Upper lobe of left lung (tissue), 6 donors: ENCODE data around the gene ARHGEF10L. TPM values are rescaled to one million over a fixed set of nuclear protein-coding genes. Genes with fewer than 3 reads are reported as not detected.

Source experiments
- ATAC-seq, 2 donors: fragments of 200-7000 bp; cut with Tn5 transposase; one replicate each; pipeline ENCODE4 v1.9.1; 2022; ENCODE audit warnings: mild to moderate bottlenecking in 2 of 2, moderate library complexity in 2 of 2; ENCODE audit not compliant: low FRiP score in 2 of 2
- DNase-seq, 2 donors: peaks; one replicate each; pipeline ENCODE4 v3.0.0-alpha.2; 2019 to 2020
- H3K27ac ChIP-seq, 4 donors: fragments of 200-600 bp; sonication (generic); one replicate each; pipeline ENCODE4 v1.5.1; 2016 to 2019
- H3K27me3 ChIP-seq, 4 donors: fragments of 200-600 bp; sonication (generic); one replicate each; pipeline ENCODE4 v1.5.1; 2017 to 2019
- H3K36me3 ChIP-seq, 4 donors: fragments of 200-600 bp; sonication (generic); one replicate each; pipeline ENCODE4 v1.5.1; 2016 to 2019
- H3K4me1 ChIP-seq, 4 donors: fragments of 200-600 bp; sonication (generic); one replicate each; pipeline ENCODE4 v1.5.1; 2018 to 2019
- H3K4me3 ChIP-seq, 4 donors: fragments of 200-600 bp; sonication (generic); one replicate each; pipeline ENCODE4 v1.5.1; 2017 to 2019; ENCODE audit warnings: mild to moderate bottlenecking in 2 of 4, moderate library complexity in 1 of 4
- H3K9me3 ChIP-seq, 4 donors: fragments of 200-600 bp; sonication (generic); one replicate each; pipeline ENCODE4 v1.5.1; 2018 to 2019
- EP300 ChIP-seq, 4 donors: sonication (generic); formaldehyde crosslinking; IDR thresholded peaks; one replicate each; pipeline ENCODE4 v1.5.1; 2017; ENCODE audit warnings: antibody characterized with exemption in 4 of 4, control low read depth in 2 of 4
- POLR2A ChIP-seq, 4 donors: fragments of 450-650 bp; IDR thresholded peaks; one replicate each; pipeline ENCODE4 v1.5.1; 2016 to 2017; ENCODE audit warnings: antibody characterized with exemption in 4 of 4, mild to moderate bottlenecking in 2 of 4
- POLR2AphosphoS5 ChIP-seq, 2 donors: sonication (generic); formaldehyde crosslinking; IDR thresholded peaks; one replicate each; pipeline ENCODE4 v1.5.1; 2017; ENCODE audit warnings: antibody characterized with exemption in 2 of 2
- WGBS, 2 donors: methylation state at CpG; one replicate each; pipeline ENCODE4 v1.1.5; 2017 to 2018; 5-methylcytosine and 5-hydroxymethylcytosine counted together
- total RNA-seq, 6 donors: library from RNA; depleted of rRNA in 4 of 6; stranded (reverse); fragments of >200 nt in 4 of 6; gene quantifications; one replicate each; pipeline versions ENCODE4 v1.1.0 to v1.2.1, GENCODE V29; 2016 to 2021
- TF ChIP-seq, protein P1 (sequence below), 6 experiments: fragments of 450-650 bp in 4 of 6; fragments of 200-600 bp in 2 of 6; sonication (generic) in 2 of 6; IDR thresholded peaks; one replicate each; pipeline ENCODE4 v1.5.1; 2016 to 2019; ENCODE audit warnings: antibody characterized with exemption in 6 of 6
- donor health status: DM: no; HTN: no; CAD: no; lungs with moderate emphysema.
- donor health status: DM: no; HTN: yes; CAD: no; lungs with severe emphysema.

Gene ARHGEF10L
- total RNA-seq, 6 donors from 2014 or later, result 17.6 to 172 (median 50.0) TPM

DNA sequence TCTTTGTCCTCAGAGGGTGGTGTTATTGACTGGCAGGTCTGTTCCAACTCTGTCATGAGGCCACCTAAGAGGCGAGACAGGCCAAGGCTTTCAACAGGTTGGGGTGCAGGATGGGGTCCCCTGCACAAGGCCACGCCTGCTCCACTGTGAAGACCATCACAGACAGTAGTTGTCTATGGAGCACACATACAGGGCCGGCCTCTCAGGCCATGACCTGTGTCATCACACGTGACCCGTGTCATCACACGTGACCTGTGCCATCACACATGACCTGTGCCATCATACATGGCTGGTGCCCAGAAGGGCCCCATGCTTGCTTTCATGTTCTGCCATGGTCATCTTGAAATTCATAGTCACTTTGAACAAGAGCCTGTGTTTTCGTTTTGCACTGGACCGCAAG is 91.9 kb downstream of the ARHGEF10L start:
- Histone ChIP-seq H3K4me1 (peaks cover 7 to 15% (median 10%) of the 10 kb centered on the region in 4 donors), H3K36me3 (peaks cover 0 to 55% (median 28%) of the 10 kb centered on the region in 4 donors), H3K27ac (peak overlapping the region in 2 of 4 donors; percentile 79 to 81), H3K9me3 (no peaks in the 10 kb centered on the region), H3K4me3 (no peak overlapping the region), H3K27me3 (no peaks in the 10 kb centered on the region)
- DNase-seq, result no peak
- TF ChIP-seq EP300 (IDR thresholded peaks at IDR 0.05), result no peak
- no peak for TF ChIP-seq POLR2A (IDR thresholded peaks at IDR 0.05)
- TF ChIP-seq POLR2AphosphoS5 (IDR thresholded peaks at IDR 0.05), result no peak
- TF ChIP-seq, protein P1, sequence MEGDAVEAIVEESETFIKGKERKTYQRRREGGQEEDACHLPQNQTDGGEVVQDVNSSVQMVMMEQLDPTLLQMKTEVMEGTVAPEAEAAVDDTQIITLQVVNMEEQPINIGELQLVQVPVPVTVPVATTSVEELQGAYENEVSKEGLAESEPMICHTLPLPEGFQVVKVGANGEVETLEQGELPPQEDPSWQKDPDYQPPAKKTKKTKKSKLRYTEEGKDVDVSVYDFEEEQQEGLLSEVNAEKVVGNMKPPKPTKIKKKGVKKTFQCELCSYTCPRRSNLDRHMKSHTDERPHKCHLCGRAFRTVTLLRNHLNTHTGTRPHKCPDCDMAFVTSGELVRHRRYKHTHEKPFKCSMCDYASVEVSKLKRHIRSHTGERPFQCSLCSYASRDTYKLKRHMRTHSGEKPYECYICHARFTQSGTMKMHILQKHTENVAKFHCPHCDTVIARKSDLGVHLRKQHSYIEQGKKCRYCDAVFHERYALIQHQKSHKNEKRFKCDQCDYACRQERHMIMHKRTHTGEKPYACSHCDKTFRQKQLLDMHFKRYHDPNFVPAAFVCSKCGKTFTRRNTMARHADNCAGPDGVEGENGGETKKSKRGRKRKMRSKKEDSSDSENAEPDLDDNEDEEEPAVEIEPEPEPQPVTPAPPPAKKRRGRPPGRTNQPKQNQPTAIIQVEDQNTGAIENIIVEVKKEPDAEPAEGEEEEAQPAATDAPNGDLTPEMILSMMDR (IDR thresholded peaks at IDR 0.05), result no peak
- WGBS, 2 donors, result 90 to 91% methylated on average over 2 to 8 of the region's 8 CpGs
- no peak for ATAC-seq

DNA sequence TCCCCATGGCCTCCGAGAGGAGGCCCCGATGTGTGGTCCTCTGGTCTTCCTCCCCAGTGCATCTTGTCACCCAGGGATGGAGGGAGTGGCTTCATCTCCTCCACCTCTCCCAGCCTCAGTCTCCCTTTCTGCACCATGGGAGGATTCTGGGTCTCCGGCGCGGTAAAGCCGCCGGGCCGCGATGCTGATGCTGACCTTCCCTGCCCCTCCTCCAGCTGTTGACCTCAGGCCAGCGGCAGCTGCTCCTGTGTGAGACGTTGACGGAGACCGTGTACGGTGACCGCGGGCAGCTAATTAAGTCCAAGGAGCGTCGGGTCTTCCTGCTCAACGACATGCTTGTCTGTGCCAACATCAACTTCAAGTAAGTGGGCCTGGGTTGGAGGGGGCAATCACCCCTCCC is 92.6 kb downstream of the ARHGEF10L start:
- no peaks in the 10 kb centered on the region for H3K27me3 ChIP-seq
- TF ChIP-seq POLR2AphosphoS5 (IDR thresholded peaks at IDR 0.05) (no peak), EP300 (IDR thresholded peaks at IDR 0.05) (no peak), POLR2A (IDR thresholded peaks at IDR 0.05) (no peak)
- TF ChIP-seq, protein P1 (IDR thresholded peaks at IDR 0.05), result no peak
- ATAC-seq (no peak), DNase-seq (no peak)
- peaks cover 0 to 60% (median 28%) of the 10 kb centered on the region in 4 donors for H3K36me3 ChIP-seq
- H3K27ac ChIP-seq, result peak overlapping the region in 1 of 4 donors; percentile 81
- H3K9me3 ChIP-seq, result no peaks in the 10 kb centered on the region
- peaks cover 7 to 15% (median 10%) of the 10 kb centered on the region in 4 donors for H3K4me1 ChIP-seq
- H3K4me3 ChIP-seq, result no peak overlapping the region
- WGBS, 2 donors, result 87 to 92% methylated on average over 18 to 19 of the region's 19 CpGs

DNA sequence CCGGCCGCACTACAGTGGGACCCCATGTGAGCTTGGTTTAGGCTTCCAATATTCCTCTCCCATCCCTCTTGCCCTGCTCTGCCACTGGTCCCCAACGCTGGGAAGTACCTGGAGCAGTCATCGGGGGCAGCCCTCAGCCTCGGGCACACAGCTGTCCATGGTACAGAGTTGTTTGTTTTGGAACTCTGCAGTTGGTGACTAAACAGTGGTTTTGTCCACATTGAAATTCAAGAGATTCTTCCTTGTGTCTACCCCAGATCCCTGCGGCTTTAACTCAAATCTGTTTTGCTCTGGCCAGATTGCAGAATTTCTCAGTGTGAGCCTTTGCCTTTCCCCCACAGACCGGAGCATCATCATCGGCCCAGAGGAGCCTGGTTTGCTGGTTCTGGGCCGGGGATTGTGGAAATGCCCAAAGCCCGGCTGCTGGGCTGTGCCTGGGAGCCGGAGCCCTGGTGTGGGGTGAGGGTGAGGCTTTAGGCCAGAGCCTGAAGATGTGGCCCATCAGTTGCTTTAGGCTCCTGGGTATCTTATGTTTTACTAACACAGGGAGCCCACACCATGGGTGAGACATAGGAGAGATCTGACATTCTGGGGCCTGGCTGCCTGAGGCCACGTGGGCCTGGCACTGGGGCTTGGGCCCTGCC is 93.2 kb downstream of the ARHGEF10L start:
- Histone ChIP-seq H3K4me1 (peaks cover 7 to 15% (median 10%) of the 10 kb centered on the region in 4 donors), H3K9me3 (no peaks in the 10 kb centered on the region), H3K36me3 (peaks cover 0 to 58% (median 30%) of the 10 kb centered on the region in 4 donors), H3K27me3 (no peaks in the 10 kb centered on the region), H3K27ac (no peak overlapping the region), H3K4me3 (no peak overlapping the region)
- TF ChIP-seq EP300 (IDR thresholded peaks at IDR 0.05), result no peak
- TF ChIP-seq POLR2AphosphoS5 (IDR thresholded peaks at IDR 0.05), result no peak
- TF ChIP-seq, protein P1 (IDR thresholded peaks at IDR 0.05), result no peak
- TF ChIP-seq POLR2A (IDR thresholded peaks at IDR 0.05), result no peak
- WGBS, 2 donors, result 83 to 87% methylated on average over 10 to 12 of the region's 12 CpGs
- DNase-seq (no peak), ATAC-seq (no peak)

DNA sequence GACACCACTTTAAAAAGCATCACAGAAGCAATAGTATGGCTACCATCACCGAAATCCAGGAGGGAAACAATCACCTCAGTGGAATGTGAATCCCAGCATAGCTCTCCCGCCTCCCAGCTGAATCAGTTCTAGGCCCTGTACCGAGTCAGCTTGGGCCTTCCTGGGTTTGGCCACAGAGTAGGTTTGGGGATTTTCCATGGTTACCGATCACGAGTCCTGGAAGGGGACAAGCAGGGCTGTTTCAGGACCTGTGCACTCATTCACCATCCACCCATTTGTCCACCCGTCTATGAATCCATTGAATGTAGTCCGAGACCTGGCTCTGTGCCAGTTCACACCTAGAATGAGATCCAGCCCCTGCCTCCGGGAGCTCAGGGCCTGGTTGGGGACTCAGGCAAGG is 94.2 kb downstream of the ARHGEF10L start:
- Histone ChIP-seq H3K9me3 (no peaks in the 10 kb centered on the region), H3K4me1 (peaks cover 7 to 15% (median 10%) of the 10 kb centered on the region in 4 donors), H3K36me3 (peaks cover 0 to 64% (median 40%) of the 10 kb centered on the region in 4 donors), H3K27me3 (no peaks in the 10 kb centered on the region), H3K27ac (peak overlapping the region in 2 of 4 donors; percentile 57 to 78), H3K4me3 (no peak overlapping the region)
- DNase-seq (no peak), ATAC-seq (no peak)
- WGBS, 2 donors, result 78 to 80% methylated on average over 6 to 8 of the region's 8 CpGs
- TF ChIP-seq POLR2AphosphoS5 (IDR thresholded peaks at IDR 0.05) (no peak), POLR2A (IDR thresholded peaks at IDR 0.05) (no peak), EP300 (IDR thresholded peaks at IDR 0.05) (no peak)
- TF ChIP-seq, protein P1 (IDR thresholded peaks at IDR 0.05), result no peak
